Measurements from ENCODE around the gene HYAL3. TPM values are rescaled to one million over a fixed set of nuclear protein-coding genes. Genes with fewer than 3 reads are reported as not detected.
A peak's percentile ranks its signal among the peaks of the same experiment; 100 is the strongest.

HYAL3 gene
- total RNA-seq (1 to 10 TPM in 1 of 6 donors, under 1 TPM in 5; 0.46 to 1.3 (median 0.65) TPM), polyA plus RNA-seq (1 to 10 TPM; 1.6 to 2.1 TPM)

- intact Hi-C loops (cut with DNase I) = no loop called here
- H3K4me1 ChIP-seq = peaks cover 11 to 14% (median 11%) of the 10 kb centered on the region in 3 donors
- no peaks in the 10 kb centered on the region for H3K9me3 ChIP-seq
- peak; percentile 87 to 92 (median 89) for ATAC-seq
- no peaks in the 10 kb centered on the region for H3K36me3 ChIP-seq
- peak; percentile 96 to 100 (median 99) for DNase-seq
- H3K27me3 ChIP-seq = no peaks in the 10 kb centered on the region
- peak within 1 kb of the TSS; percentile 61 to 83 (median 79) for H3K27ac ChIP-seq
- WGBS, 2 donors = 0 to 1% methylated on average over 56 to 61 of the region's 61 CpGs
- peak in 2 of 4 donors; percentile 8 to 31 for TF ChIP-seq CTCF (IDR thresholded peaks at IDR 0.05)
- H3K4me3 ChIP-seq = peak within 1 kb of the TSS; percentile 21 to 67 (median 52)
- FAIRE-seq = peak; percentile 98
Measured at GRCh38 chr3:50298836-50299637, at the start of gene HYAL3, which contains the start of gene NAA80. Gene HYAL3, minus strand, starts transcription at chr3:50299405. Its CDS starts 3,803 bp downstream, at chr3:50295602. Gene NAA80, minus strand, starts transcription at chr3:50299405. Its CDS starts 1,942 bp downstream, at chr3:50297463.

GRCh38 chr3:50347187-50347813 is 48.1 kb upstream of the HYAL3 start:
- H3K27ac ChIP-seq = no peak overlapping the region
- FAIRE-seq = peak; percentile 37
- no peaks in the 10 kb centered on the region for H3K9me3 ChIP-seq
- 26 to 30% methylated on average over 12 to 14 of the region's 14 CpGs for WGBS, 2 donors
- peak in 3 of 4 donors; percentile 7 to 15 (median 12) for ATAC-seq
- H3K4me3 ChIP-seq = no peak overlapping the region
- peak; percentile 25 to 49 (median 36) for TF ChIP-seq CTCF (IDR thresholded peaks at IDR 0.05)
- intact Hi-C loops (cut with DNase I) = loop anchor here in 2 of 3 donors (5.0 to 10.0 kb wide), 2 partner anchors 195 to 208 kb away; no protein-coding TSS in a partner anchor
- peak in 4 of 6 donors; percentile 70 to 84 (median 80) for DNase-seq
- H3K4me1 ChIP-seq = peaks cover 0 to 22% (median 7%) of the 10 kb centered on the region in 3 donors
- H3K27me3 ChIP-seq = no peaks in the 10 kb centered on the region
- H3K36me3 ChIP-seq = peaks cover 0 to 9% (median 0%) of the 10 kb centered on the region in 3 donors

- Histone ChIP-seq H3K27ac (no peak within 1 kb of the TSS), H3K27me3 (no peaks in the 10 kb centered on the region), H3K4me1 (peaks cover 0 to 12% (median 7%) of the 10 kb centered on the region in 3 donors), H3K9me3 (no peaks in the 10 kb centered on the region), H3K36me3 (peaks cover 0 to 9% (median 0%) of the 10 kb centered on the region in 3 donors), H3K4me3 (peak within 1 kb of the TSS in 2 of 4 donors; percentile 14 to 27)
- FAIRE-seq (no peak), DNase-seq (peak in 2 of 6 donors; percentile 59 to 75), ATAC-seq (peak in 2 of 4 donors; percentile 10 to 20)
- TF ChIP-seq CTCF (IDR thresholded peaks at IDR 0.05) = no peak
- intact Hi-C loops (cut with DNase I) = loop anchor here in 2 of 3 donors (5.0 to 10.0 kb wide), 2 partner anchors 197 to 209 kb away; no protein-coding TSS in a partner anchor
- 25 to 30% methylated on average over 45 of the region's 45 CpGs for WGBS, 2 donors
Measured at GRCh38 chr3:50345586-50346234, 46.5 kb upstream of the HYAL3 start, which contains the start of gene ZMYND10. Gene ZMYND10, minus strand, starts transcription at chr3:50345732. Its CDS starts 153 bp downstream, at chr3:50345579.

GRCh38 chr3:50345008-50345407 is 45.8 kb upstream of the HYAL3 start:
- FAIRE-seq (no peak), ATAC-seq (no peak), DNase-seq (no peak)
- 75 to 86% methylated on average over 8 of the region's 8 CpGs for WGBS, 2 donors
- H3K27me3 ChIP-seq = no peaks in the 10 kb centered on the region
- peaks cover 0 to 12% (median 7%) of the 10 kb centered on the region in 3 donors for H3K4me1 ChIP-seq
- peak overlapping the region in 2 of 4 donors; percentile 14 to 27 for H3K4me3 ChIP-seq
- H3K9me3 ChIP-seq = no peaks in the 10 kb centered on the region
- no peak for TF ChIP-seq CTCF (IDR thresholded peaks at IDR 0.05)
- intact Hi-C loops (cut with DNase I) = loop anchor here in 2 of 3 donors (5.0 to 10.0 kb wide), 2 partner anchors 197 to 210 kb away; no protein-coding TSS in a partner anchor
- H3K27ac ChIP-seq = no peak overlapping the region
- peaks cover 0 to 9% (median 0%) of the 10 kb centered on the region in 3 donors for H3K36me3 ChIP-seq

Measured in pancreas (tissue), 10 donors.